Activated CD4-positive, alpha-beta memory T cell treated with anti-CD3 and anti-CD28 coated beads for 36 hours (primary cell): ENCODE measurements around the gene SEMA6A. TPM values are rescaled to one million over a fixed set of nuclear protein-coding genes. Genes with fewer than 3 reads are reported as not detected.

ENCODE experiments used
- CTCF ChIA-PET: fragments of 350-600 bp; sonication (Branson Sonifier 250); formaldehyde crosslinking; loops from one replicate; lab custom pipeline; 2021; ENCODE audit warnings: antibody characterized with exemption, inconsistent platforms; lab: Charles Lee
- POLR2A ChIA-PET: fragments of 350-600 bp; sonication (Branson Sonifier 250); formaldehyde crosslinking; loops from one replicate; lab custom pipeline; 2021; ENCODE audit warnings: antibody characterized with exemption; lab: Charles Lee
- DNase-seq: peaks from one replicate; pipeline ENCODE4 v3.0.0-alpha.2; 2020
- H3K27ac Mint-ChIP-seq: one replicate; pipeline ENCODE4 v1.8.0; 2021; ENCODE audit warnings: mixed read lengths
- H3K27me3 Mint-ChIP-seq: one replicate; pipeline ENCODE4 v1.8.0; 2021; ENCODE audit warnings: mixed read lengths
- H3K36me3 Mint-ChIP-seq: one replicate; pipeline ENCODE4 v1.8.0; 2021; ENCODE audit warnings: mixed read lengths
- H3K4me1 Mint-ChIP-seq: one replicate; pipeline ENCODE4 v1.8.0; 2021; ENCODE audit warnings: low read depth, mixed read lengths
- H3K4me3 Mint-ChIP-seq: one replicate; pipeline ENCODE4 v1.8.0; 2021; ENCODE audit warnings: mild to moderate bottlenecking, mixed read lengths
- H3K9me3 Mint-ChIP-seq: one replicate; pipeline ENCODE4 v1.8.0; 2021; ENCODE audit warnings: mixed read lengths
- intact Hi-C: fragments of 100-400 bp; cut with micrococcal nuclease; formaldehyde crosslinking; loops from one replicate; pipeline ENCODE4 v1.15.1; 2023
- total RNA-seq, 2 experiments: library from RNA; stranded (reverse); gene quantifications; one replicate each; pipeline ENCODE4 v1.2.3, GENCODE V29; 2021

SEMA6A gene
- total RNA-seq, 2 experiments from 2014 or later: not detected

DNA sequence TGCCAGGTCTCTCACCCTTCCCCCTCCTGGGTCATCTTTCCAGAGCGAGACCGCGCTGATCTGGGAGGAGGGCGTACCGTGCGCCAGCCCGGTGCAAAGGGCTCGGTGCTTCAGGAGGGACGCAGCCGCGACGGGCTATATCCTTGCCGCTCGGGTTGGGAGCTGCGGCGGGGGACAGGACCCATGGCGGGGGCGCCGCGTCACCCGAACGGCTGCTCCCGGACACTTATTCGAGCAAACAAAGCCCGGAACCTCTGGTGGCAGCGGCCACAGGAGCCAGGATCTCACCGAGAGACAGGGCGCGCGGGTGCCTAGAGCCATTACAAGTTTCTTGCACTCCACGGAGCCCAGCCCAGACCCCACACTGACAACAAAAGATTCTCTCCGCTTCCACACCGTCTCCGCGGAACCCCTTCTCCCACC, 1.3 kb downstream of the SEMA6A start:
- Mint-ChIP-seq H3K27ac (no peak overlapping the region), H3K36me3 (no peaks in the 10 kb centered on the region), H3K4me1 (peaks cover 25% of the 10 kb centered on the region), H3K9me3 (no peaks in the 10 kb centered on the region), H3K27me3 (peaks cover 75% of the 10 kb centered on the region), H3K4me3 (peak overlapping the region; percentile 25)
- CTCF ChIA-PET: interaction anchor here (1.9 kb wide), 1 partner anchor 436 kb away, joined by 4 read pairs; no protein-coding TSS in a partner anchor
- intact Hi-C loops: loop anchor here (10.0 kb wide), 1 partner anchor 182 kb away; no protein-coding TSS in a partner anchor
- POLR2A ChIA-PET: no interaction called here
- peak; percentile 9 for DNase-seq

GRCh38 chr5:116572350-116573278, 2.0 kb downstream of the SEMA6A start:
- H3K9me3 Mint-ChIP-seq: no peaks in the 10 kb centered on the region
- ChIA-PET POLR2A (no interaction called here), CTCF (interaction anchor here (0.6 to 1.9 kb wide), 2 partner anchors 17 to 436 kb away, joined by 3 to 4 read pairs; no protein-coding TSS in a partner anchor)
- peaks cover 25% of the 10 kb centered on the region for H3K4me1 Mint-ChIP-seq
- H3K4me3 Mint-ChIP-seq: no peak overlapping the region
- intact Hi-C loops: loop anchor here (10.0 kb wide), 1 partner anchor 182 kb away; no protein-coding TSS in a partner anchor
- no peak overlapping the region for H3K27ac Mint-ChIP-seq
- no peak for DNase-seq
- H3K27me3 Mint-ChIP-seq: peaks cover 71% of the 10 kb centered on the region
- H3K36me3 Mint-ChIP-seq: no peaks in the 10 kb centered on the region

DNA sequence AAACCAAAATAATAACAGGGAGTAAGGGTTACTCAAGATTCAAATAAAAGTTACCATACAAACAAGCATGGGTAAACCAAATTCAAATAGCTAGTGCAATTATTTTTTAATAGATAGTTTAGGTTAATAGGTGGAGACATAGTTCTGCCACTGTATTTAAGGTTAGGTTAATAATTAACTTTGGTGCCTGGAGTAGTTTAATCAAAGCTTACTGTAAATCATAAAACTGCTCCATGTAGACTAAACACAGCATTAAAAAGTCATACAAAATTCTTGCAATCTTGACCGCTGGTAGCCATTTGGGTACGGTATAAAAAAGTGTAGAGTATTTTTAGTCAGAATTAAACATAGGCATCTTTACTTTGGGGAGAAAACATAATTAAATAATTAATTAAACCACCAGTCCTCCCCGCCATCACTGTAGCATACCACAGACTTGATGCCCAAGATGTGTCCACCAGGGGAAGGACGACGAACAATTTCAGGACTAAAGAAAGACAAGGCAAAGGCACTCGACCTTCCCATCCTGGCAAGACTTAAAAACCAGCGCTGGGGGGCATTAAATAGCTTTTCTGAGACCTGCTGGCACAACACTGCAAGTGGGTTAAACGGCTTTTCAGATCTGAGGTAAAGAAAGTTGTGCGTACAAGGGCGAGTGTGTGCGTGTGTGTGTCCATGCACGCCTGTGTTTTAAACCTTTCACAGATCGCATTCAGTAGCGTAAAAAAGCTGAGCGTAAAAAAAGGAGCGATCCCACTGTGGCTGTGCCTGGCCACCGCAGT, 2.9 kb downstream of the SEMA6A start:
- POLR2A ChIA-PET: no interaction called here
- Mint-ChIP-seq H3K4me1 (peaks cover 19% of the 10 kb centered on the region), H3K36me3 (no peaks in the 10 kb centered on the region), H3K4me3 (no peak overlapping the region), H3K27me3 (peaks cover 65% of the 10 kb centered on the region), H3K9me3 (no peaks in the 10 kb centered on the region), H3K27ac (no peak overlapping the region)
- CTCF ChIA-PET: interaction anchor here (0.7 to 1.9 kb wide), 2 partner anchors 15 to 435 kb away, joined by 3 to 4 read pairs; no protein-coding TSS in a partner anchor
- intact Hi-C loops: loop anchor here (10.0 kb wide), 1 partner anchor 183 kb away; no protein-coding TSS in a partner anchor
- no peak for DNase-seq

- Mint-ChIP-seq H3K9me3 (no peaks in the 10 kb centered on the region), H3K27me3 (peaks cover 50% of the 10 kb centered on the region), H3K4me1 (peaks cover 9% of the 10 kb centered on the region), H3K36me3 (no peaks in the 10 kb centered on the region), H3K27ac (no peak overlapping the region), H3K4me3 (no peak overlapping the region)
- no peak for DNase-seq
- CTCF ChIA-PET: no interaction called here
- POLR2A ChIA-PET: no interaction called here
- intact Hi-C loops: loop anchor here (10.0 kb wide), 1 partner anchor 185 kb away; no protein-coding TSS in a partner anchor
Measured at GRCh38 chr5:116569999-116570398, 4.6 kb downstream of the SEMA6A start.

- intact Hi-C loops: no loop called here
- no peak overlapping the region for H3K4me3 Mint-ChIP-seq
- no peaks in the 10 kb centered on the region for H3K36me3 Mint-ChIP-seq
- CTCF ChIA-PET: no interaction called here
- DNase-seq: no peak
- peaks cover 26% of the 10 kb centered on the region for H3K27me3 Mint-ChIP-seq
- POLR2A ChIA-PET: no interaction called here
- no peaks in the 10 kb centered on the region for H3K9me3 Mint-ChIP-seq
- H3K4me1 Mint-ChIP-seq: no peaks in the 10 kb centered on the region
- no peak overlapping the region for H3K27ac Mint-ChIP-seq
Measured at GRCh38 chr5:116567106-116567505, 7.5 kb downstream of the SEMA6A start.

DNA sequence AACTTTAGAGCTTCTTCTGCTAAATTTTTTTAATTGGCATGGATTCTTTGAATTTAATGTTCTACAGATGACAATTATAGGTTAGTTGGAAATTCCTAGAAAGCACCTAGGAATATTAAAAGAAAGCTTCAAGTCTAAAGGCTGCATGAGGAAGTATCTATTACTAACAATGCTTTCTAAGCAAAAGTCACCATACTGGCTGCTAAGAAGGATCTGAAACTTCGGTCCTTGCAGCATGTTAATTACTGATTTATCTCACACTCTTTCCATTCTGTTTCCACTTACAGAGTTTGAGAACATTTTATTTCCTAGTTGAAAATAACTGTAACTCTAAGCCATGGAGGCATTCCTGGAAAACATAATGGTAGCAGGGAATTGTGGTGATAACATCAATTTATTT, 8.4 kb downstream of the SEMA6A start:
- Mint-ChIP-seq H3K36me3 (no peaks in the 10 kb centered on the region), H3K4me3 (no peak overlapping the region), H3K9me3 (no peaks in the 10 kb centered on the region), H3K27ac (no peak overlapping the region), H3K27me3 (peaks cover 20% of the 10 kb centered on the region), H3K4me1 (no peaks in the 10 kb centered on the region)
- DNase-seq: no peak
- intact Hi-C loops: no loop called here
- POLR2A ChIA-PET: no interaction called here
- CTCF ChIA-PET: no interaction called here

- ChIA-PET POLR2A (no interaction called here), CTCF (no interaction called here)
- no peaks in the 10 kb centered on the region for H3K4me1 Mint-ChIP-seq
- no peak overlapping the region for H3K4me3 Mint-ChIP-seq
- intact Hi-C loops: no loop called here
- no peaks in the 10 kb centered on the region for H3K36me3 Mint-ChIP-seq
- no peak overlapping the region for H3K27ac Mint-ChIP-seq
- H3K9me3 Mint-ChIP-seq: no peaks in the 10 kb centered on the region
- no peak for DNase-seq
- peaks cover 15% of the 10 kb centered on the region for H3K27me3 Mint-ChIP-seq
Measured at GRCh38 chr5:116564756-116565490, 9.7 kb downstream of the SEMA6A start.

- intact Hi-C loops: no loop called here
- DNase-seq: no peak
- H3K36me3 Mint-ChIP-seq: no peaks in the 10 kb centered on the region
Measured at GRCh38 chr5:116564312-116564711, 10.3 kb downstream of the SEMA6A start.

GRCh38 chr5:116563736-116564308, 10.8 kb downstream of the SEMA6A start:
- ChIA-PET CTCF (no interaction called here), POLR2A (no interaction called here)
- no peak for DNase-seq
- intact Hi-C loops: no loop called here
- Mint-ChIP-seq H3K27ac (no peak overlapping the region), H3K4me3 (no peak overlapping the region), H3K36me3 (no peaks in the 10 kb centered on the region), H3K4me1 (no peaks in the 10 kb centered on the region), H3K27me3 (peaks cover 6% of the 10 kb centered on the region), H3K9me3 (no peaks in the 10 kb centered on the region)

More at GRCh38 chr5:116564312-116564711, 10.3 kb downstream of the SEMA6A start:
- H3K4me3 Mint-ChIP-seq: no peak overlapping the region
- peaks cover 11% of the 10 kb centered on the region for H3K27me3 Mint-ChIP-seq
- H3K9me3 Mint-ChIP-seq: no peaks in the 10 kb centered on the region
- ChIA-PET POLR2A (no interaction called here), CTCF (no interaction called here)
- H3K27ac Mint-ChIP-seq: no peak overlapping the region
- H3K4me1 Mint-ChIP-seq: no peaks in the 10 kb centered on the region

- POLR2A ChIA-PET: no interaction called here
- no peaks in the 10 kb centered on the region for H3K27me3 Mint-ChIP-seq
- H3K27ac Mint-ChIP-seq: no peak overlapping the region
- DNase-seq: no peak
- CTCF ChIA-PET: no interaction called here
- H3K9me3 Mint-ChIP-seq: no peaks in the 10 kb centered on the region
- H3K4me3 Mint-ChIP-seq: no peak overlapping the region
- intact Hi-C loops: no loop called here
- H3K36me3 Mint-ChIP-seq: no peaks in the 10 kb centered on the region
- no peaks in the 10 kb centered on the region for H3K4me1 Mint-ChIP-seq
Measured at GRCh38 chr5:116562669-116563068, 12.0 kb downstream of the SEMA6A start.

DNA sequence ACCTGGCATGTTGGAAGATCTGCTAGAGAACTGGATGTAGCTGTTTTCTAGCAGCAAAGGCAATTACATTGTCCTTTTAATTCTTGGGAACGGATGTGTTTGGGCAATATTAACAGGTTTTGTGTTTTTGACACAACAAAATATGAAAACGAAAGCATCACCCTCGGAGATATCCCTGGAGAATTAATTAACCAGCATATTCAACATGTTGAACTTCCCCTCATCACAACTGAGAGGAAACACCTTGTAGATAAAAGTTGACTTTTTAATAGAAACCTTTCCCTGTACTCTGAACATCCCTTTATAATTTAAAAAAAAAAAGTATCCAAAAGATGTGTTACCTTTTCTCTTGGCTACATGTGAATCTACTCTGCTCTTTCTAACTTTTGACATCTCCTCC, 13.0 kb downstream of the SEMA6A start:
- intact Hi-C loops: no loop called here
- H3K27ac Mint-ChIP-seq: no peak overlapping the region
- ChIA-PET POLR2A (no interaction called here), CTCF (no interaction called here)
- H3K27me3 Mint-ChIP-seq: no peaks in the 10 kb centered on the region
- H3K9me3 Mint-ChIP-seq: no peaks in the 10 kb centered on the region
- no peaks in the 10 kb centered on the region for H3K36me3 Mint-ChIP-seq
- no peak overlapping the region for H3K4me3 Mint-ChIP-seq
- H3K4me1 Mint-ChIP-seq: no peaks in the 10 kb centered on the region
- no peak for DNase-seq
